ENCODE measurements around the gene KIFC3. TPM values are rescaled to one million over a fixed set of nuclear protein-coding genes. Genes with fewer than 3 reads are reported as not detected.
"Not testable (repeated sequence)": the region's sequence is repeated elsewhere in the genome, so short reads cannot be mapped to it uniquely, and the experiment has no call there.

KIFC3 gene
- total RNA-seq, 2 donors from 2014 or later: 2.5 to 10.0 TPM

DNA sequence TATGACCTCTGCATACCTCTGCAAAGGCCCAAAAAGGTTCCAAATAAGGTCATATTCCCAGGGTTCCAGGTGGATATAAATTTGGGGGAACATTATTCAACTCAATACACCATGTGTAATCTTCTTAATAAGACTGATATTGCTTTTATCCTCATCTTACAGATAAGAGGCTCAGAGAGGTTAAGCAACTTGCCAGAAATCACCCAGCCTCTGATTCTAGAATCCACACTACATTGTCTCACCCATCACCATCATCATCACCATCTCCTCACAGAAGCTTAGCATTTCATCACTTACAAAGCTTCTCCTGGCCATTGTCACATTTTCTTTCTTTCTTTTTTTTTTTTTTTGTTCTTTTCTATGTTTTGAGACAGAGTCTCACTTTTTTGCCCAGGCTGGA is 15.4 kb upstream of the KIFC3 start:
- ATAC-seq (no peak), DNase-seq (ENCODE audit: low spot score) (no peak)
- H3K4me1 Mint-ChIP-seq (ENCODE audit: low read depth in 2 of 2): peaks cover 32 to 42% of the 10 kb centered on the region in 2 donors
- H3K36me3 Mint-ChIP-seq: no peaks in the 10 kb centered on the region
- no peaks in the 10 kb centered on the region for H3K27me3 Mint-ChIP-seq
- H3K27ac Mint-ChIP-seq: peak overlapping the region; percentile 8 to 52
- H3K4me3 Mint-ChIP-seq: no peak overlapping the region
- H3K9me3 Mint-ChIP-seq: no peaks in the 10 kb centered on the region

DNA sequence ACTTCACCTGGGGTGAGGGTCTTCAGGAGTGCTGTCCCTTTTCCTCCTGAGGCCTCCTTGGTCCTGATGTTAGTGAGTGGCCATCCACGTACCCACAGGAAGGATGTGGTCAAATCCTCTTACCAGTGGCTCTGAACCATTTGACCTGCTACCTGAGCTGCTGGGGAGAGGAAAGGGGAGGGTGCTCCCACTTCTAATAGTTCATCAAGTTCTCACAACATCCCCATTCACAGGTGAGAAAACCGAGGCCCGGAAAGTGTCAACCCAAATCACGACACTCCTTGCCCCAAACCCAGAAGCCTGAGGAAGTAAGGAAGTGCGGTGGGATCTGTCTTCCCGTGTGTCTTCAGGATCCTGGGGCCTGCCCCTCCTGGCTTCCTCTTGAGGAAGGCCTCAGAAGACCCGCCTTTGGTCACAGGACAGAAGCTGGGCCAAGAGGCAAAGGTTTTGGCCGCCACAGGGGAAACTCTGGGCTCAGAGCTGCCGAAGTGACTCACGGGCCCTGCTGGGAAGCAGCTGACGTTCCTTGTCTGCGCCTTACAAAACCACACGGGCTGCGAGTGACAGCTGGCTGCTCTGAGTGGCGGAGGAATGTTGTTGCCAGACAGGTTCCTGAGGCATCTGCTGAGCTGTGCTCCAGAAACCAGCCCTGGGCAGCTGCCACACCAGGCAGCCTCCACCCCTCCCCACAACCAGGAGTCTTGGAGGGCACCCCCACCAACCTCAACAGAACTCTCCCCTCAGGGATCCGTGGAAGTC is 13.9 kb upstream of the KIFC3 start:
- Mint-ChIP-seq H3K36me3 (no peaks in the 10 kb centered on the region), H3K27ac (peak overlapping the region; percentile 70 to 71), H3K27me3 (no peaks in the 10 kb centered on the region), H3K4me1 (ENCODE audit: low read depth in 2 of 2) (peaks cover 34 to 44% of the 10 kb centered on the region in 2 donors), H3K9me3 (no peaks in the 10 kb centered on the region), H3K4me3 (peak overlapping the region; percentile 68)
- ATAC-seq (peak; percentile 91 to 92), DNase-seq (ENCODE audit: low spot score) (peak; percentile 82)

DNA sequence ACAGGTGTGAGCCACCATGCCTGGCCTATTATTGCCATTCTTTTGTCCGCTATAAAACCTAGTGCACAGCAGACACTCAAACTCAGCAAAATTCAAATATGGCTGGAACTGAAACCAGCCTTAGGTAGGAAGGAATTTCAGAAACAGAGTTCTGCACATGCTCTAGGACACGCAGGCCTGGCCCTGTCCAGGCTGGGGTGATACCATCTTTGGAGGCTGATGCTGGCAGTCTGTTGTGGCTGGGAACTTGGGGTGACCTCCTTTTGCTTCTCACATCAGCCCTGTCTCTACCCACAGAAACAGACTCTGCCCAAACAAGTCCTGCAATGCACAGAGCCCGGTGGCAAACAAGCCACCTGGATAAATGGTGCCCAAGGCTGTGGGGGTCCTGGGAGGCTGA is 12.6 kb upstream of the KIFC3 start:
- no peaks in the 10 kb centered on the region for H3K9me3 Mint-ChIP-seq
- no peak for DNase-seq (ENCODE audit: low spot score)
- H3K36me3 Mint-ChIP-seq: no peaks in the 10 kb centered on the region
- no peak for ATAC-seq
- peak overlapping the region in 1 of 2 donors; percentile 12 for H3K27ac Mint-ChIP-seq
- no peaks in the 10 kb centered on the region for H3K27me3 Mint-ChIP-seq
- H3K4me3 Mint-ChIP-seq: no peak overlapping the region
- peaks cover 46 to 57% of the 10 kb centered on the region in 2 donors for H3K4me1 Mint-ChIP-seq (ENCODE audit: low read depth in 2 of 2)

DNA sequence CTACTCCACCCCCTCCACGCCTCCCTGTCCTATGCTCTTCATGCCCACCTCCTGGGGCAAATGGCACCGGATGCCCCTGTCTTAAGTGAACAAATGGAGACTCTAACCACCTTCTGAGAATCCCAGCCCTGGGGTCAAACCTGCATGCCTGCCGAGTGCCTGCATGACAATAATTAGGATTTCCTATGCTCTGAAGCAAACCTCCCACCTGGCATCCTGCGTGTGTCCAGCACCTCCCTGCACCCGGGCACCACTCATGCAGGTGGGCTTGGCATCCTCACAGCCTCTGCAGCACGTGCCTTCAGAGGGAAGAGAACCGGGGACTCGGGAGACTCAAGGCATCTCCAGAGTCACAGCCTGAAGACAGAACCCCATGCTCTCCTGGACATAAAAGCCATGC is 11.2 kb upstream of the KIFC3 start:
- H3K27me3 Mint-ChIP-seq: no peaks in the 10 kb centered on the region
- DNase-seq (ENCODE audit: low spot score): no peak
- H3K4me1 Mint-ChIP-seq (ENCODE audit: low read depth in 2 of 2): peaks cover 56 to 68% of the 10 kb centered on the region in 2 donors
- no peak for ATAC-seq
- no peaks in the 10 kb centered on the region for H3K9me3 Mint-ChIP-seq
- no peak overlapping the region for H3K4me3 Mint-ChIP-seq
- peak overlapping the region; percentile 12 to 62 for H3K27ac Mint-ChIP-seq
- H3K36me3 Mint-ChIP-seq: no peaks in the 10 kb centered on the region

- not testable (repeated sequence) for ATAC-seq; H3K9me3 Mint-ChIP-seq; H3K4me3 Mint-ChIP-seq; DNase-seq (ENCODE audit: low spot score); H3K36me3 Mint-ChIP-seq; H3K27me3 Mint-ChIP-seq
- Mint-ChIP-seq H3K4me1 (ENCODE audit: low read depth in 2 of 2) (peaks cover 52 to 62% of the 10 kb centered on the region in 2 donors), H3K27ac (peak overlapping the region; percentile 76 to 85)
Measured at GRCh38 chr16:57811340-57811739, 9.0 kb upstream of the KIFC3 start.

- Mint-ChIP-seq H3K4me3 (peak overlapping the region; percentile 69), H3K27ac (peak overlapping the region; percentile 76 to 85), H3K4me1 (ENCODE audit: low read depth in 2 of 2) (peaks cover 44 to 53% of the 10 kb centered on the region in 2 donors), H3K36me3 (no peaks in the 10 kb centered on the region), H3K9me3 (no peaks in the 10 kb centered on the region), H3K27me3 (no peaks in the 10 kb centered on the region)
- peak; percentile 89 for DNase-seq (ENCODE audit: low spot score)
- peak; percentile 97 to 99 for ATAC-seq
Measured at GRCh38 chr16:57810197-57811031, 8.1 kb upstream of the KIFC3 start.

DNA sequence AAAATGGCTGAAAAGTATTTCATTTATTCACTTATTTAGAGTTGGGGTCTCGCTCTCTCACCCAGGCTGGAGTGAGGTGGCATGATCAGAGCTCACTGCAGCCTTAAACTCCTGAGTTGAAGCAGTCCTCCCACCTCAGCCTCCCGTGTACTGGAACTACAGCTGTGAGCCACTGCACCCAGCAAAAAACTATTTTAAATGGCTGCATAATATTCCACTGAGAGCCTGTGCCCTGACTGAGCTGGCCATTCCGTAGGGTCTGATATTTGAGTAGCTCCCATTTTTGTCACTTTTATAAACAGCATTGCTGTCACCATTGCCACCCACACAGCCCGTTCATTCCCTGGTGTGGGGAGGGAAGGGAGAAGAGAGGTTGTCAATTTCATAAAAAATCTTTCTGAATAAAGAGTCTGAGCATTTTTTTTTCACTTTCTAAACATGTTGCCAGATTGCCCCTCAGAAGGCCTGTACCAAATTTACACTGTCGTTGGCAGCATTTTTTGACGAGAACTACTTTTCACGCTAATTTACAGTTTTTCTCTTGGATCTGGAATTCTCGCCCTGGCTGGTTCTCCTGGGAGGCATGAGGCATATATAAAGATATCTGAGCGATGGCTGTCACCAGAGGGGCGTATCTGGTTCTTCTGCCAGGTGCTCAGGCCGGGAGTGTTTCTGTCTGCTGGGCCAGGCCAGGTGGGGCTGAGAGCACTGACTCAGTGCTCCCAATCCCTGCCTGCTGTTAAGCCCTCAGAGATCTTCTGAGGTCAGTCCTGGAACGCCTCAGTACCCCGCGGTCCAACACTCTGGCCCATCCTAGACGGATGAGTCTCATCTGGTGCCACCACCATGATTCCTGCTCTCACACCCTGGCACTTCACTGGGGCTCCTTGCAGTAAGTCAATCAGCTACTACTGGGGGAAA is 7.2 kb upstream of the KIFC3 start:
- Mint-ChIP-seq H3K4me1 (ENCODE audit: low read depth in 2 of 2) (peaks cover 40 to 49% of the 10 kb centered on the region in 2 donors), H3K4me3 (peak overlapping the region; percentile 69), H3K36me3 (no peaks in the 10 kb centered on the region), H3K27me3 (no peaks in the 10 kb centered on the region), H3K27ac (peak overlapping the region; percentile 76 to 85), H3K9me3 (no peaks in the 10 kb centered on the region)
- DNase-seq (ENCODE audit: low spot score) (no peak), ATAC-seq (peak in 1 of 2 donors; percentile 25)

- H3K4me1 Mint-ChIP-seq (ENCODE audit: low read depth in 2 of 2): peaks cover 36 to 40% of the 10 kb centered on the region in 2 donors
- no peak for ATAC-seq
- H3K9me3 Mint-ChIP-seq: no peaks in the 10 kb centered on the region
- no peak for DNase-seq (ENCODE audit: low spot score)
- peak overlapping the region; percentile 63 for H3K4me3 Mint-ChIP-seq
- no peaks in the 10 kb centered on the region for H3K36me3 Mint-ChIP-seq
- peak overlapping the region in 1 of 2 donors; percentile 21 for H3K27ac Mint-ChIP-seq
- H3K27me3 Mint-ChIP-seq: no peaks in the 10 kb centered on the region
Measured at GRCh38 chr16:57808589-57809228, 6.4 kb upstream of the KIFC3 start.

DNA sequence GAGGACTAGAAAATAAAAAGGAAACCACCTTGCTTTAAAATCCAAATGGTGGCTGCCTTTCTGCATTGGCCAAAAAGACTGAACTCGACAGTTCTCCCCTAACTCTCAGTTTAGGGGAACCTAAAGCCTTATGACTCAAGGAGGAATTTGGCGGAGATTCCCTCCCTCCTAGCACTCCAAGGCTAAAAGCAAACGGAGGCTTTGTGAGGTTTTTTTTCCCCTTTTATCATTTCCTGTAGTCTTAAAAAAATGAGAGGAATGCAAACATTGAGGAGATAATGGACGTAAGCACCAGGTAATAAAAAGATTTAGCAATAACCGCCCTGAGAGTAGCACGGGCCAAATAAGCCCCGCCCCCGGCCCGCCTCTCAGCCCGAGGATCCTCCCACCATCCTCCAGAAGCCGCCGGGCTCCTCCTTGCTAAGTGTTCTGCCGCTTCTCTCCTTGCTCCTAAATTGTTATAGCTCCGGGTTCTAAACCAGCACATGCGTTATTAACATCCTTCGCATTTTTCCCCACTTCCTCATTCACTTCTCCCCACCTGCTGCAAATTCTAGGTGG is 5.8 kb upstream of the KIFC3 start:
- Mint-ChIP-seq H3K36me3 (no peaks in the 10 kb centered on the region), H3K27ac (peak overlapping the region in 1 of 2 donors; percentile 21), H3K9me3 (no peaks in the 10 kb centered on the region), H3K27me3 (no peaks in the 10 kb centered on the region), H3K4me1 (ENCODE audit: low read depth in 2 of 2) (peaks cover 36 to 39% of the 10 kb centered on the region in 2 donors), H3K4me3 (peak overlapping the region; percentile 63)
- DNase-seq (ENCODE audit: low spot score) (no peak), ATAC-seq (peak; percentile 62 to 78)

DNA sequence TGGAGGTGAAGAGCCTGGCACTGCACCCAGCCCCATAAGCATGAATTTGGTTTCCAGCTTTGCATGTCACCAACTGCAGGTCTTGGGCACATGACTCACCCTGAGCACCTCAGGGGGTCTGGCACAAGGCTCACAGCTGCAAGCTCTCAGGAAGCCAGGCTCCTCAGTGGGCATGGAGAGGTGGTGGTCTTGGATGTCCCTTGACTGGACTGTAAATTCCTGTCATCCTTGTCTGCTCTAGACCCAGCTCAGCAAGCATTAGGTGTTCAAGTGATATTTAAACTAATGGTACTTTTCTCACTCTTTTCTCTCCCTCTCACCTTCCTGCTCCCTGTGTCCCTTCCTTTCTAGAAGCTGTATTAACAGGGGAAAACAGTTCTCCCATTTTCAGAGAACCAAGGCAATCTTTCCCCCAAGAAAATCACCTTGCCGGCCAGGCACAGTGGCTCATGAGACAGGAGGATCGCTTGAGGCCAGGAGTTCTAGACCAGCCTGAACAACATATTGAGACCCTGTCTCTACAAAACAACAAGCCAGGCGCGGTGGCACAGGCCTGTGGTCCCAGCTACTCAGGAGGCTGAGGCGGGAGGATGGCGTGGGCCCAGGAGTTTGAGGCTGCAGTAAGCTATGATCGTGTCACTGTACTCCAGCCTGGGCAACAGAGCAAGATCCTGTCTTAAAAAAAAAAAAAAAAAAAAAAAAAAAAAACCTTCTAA is 5.1 kb upstream of the KIFC3 start:
- Mint-ChIP-seq H3K27me3 (no peaks in the 10 kb centered on the region), H3K4me1 (ENCODE audit: low read depth in 2 of 2) (peaks cover 43 to 46% of the 10 kb centered on the region in 2 donors), H3K36me3 (no peaks in the 10 kb centered on the region), H3K9me3 (no peaks in the 10 kb centered on the region), H3K4me3 (peak overlapping the region; percentile 8), H3K27ac (no peak overlapping the region)
- DNase-seq (ENCODE audit: low spot score) (no peak), ATAC-seq (no peak)

DNA sequence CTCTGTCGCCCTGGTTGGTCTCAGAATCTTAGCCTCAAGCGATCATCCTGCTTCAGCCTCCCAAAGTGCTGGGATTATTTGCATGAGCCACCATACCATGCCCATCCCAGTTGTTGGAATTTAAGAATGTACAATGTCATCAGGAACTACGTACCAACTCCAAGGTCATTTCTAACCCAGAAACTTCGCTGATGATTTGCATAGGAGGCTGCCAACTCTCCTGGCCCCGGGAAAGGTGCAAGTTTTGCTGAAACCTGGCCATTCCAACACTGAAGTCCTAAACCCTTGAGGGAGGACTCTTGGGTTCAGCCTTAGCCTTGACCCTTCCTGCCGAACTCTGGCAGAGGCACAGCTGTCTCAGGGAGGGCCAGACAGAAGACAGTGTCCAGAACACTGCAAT is 2.9 kb upstream of the KIFC3 start:
- no peaks in the 10 kb centered on the region for H3K9me3 Mint-ChIP-seq
- DNase-seq (ENCODE audit: low spot score) (no peak), ATAC-seq (no peak)
- H3K4me1 Mint-ChIP-seq (ENCODE audit: low read depth in 2 of 2): peaks cover 35 to 39% of the 10 kb centered on the region in 2 donors
- no peaks in the 10 kb centered on the region for H3K36me3 Mint-ChIP-seq
- H3K27me3 Mint-ChIP-seq: no peaks in the 10 kb centered on the region
- H3K4me3 Mint-ChIP-seq: no peak overlapping the region
- H3K27ac Mint-ChIP-seq: no peak overlapping the region

- Mint-ChIP-seq H3K4me1 (ENCODE audit: low read depth in 2 of 2) (peaks cover 35 to 39% of the 10 kb centered on the region in 2 donors), H3K36me3 (no peaks in the 10 kb centered on the region), H3K4me3 (no peak overlapping the region), H3K9me3 (no peaks in the 10 kb centered on the region), H3K27me3 (no peaks in the 10 kb centered on the region), H3K27ac (no peak overlapping the region)
- no peak for DNase-seq (ENCODE audit: low spot score)
- ATAC-seq: no peak
Measured at GRCh38 chr16:57804111-57804837, 2.0 kb upstream of the KIFC3 start.

Measured in natural killer cell treated with Interleukin-12 subunit alpha and Interleukin-12 subunit beta and Interleukin-15 and Interleukin-18, amount 100 ng/mL, for 72 hours (primary cell).